22Rv1 (cell line): ENCODE measurements around the gene PRMT2.

ENCODE experiments used
- ZFX ChIP-seq: fragments of 450-650 bp; IDR thresholded peaks from 2 replicates; pipeline ENCODE4 v1.6.1; 2017; ENCODE audit warnings: antibody characterized with exemption, borderline replicate concordance
- TF ChIP-seq, protein P1 (sequence below): fragments of 450-650 bp; IDR thresholded peaks from 2 replicates; pipeline ENCODE4 v1.5.1; 2017; ENCODE audit warnings: mild to moderate bottlenecking

DNA sequence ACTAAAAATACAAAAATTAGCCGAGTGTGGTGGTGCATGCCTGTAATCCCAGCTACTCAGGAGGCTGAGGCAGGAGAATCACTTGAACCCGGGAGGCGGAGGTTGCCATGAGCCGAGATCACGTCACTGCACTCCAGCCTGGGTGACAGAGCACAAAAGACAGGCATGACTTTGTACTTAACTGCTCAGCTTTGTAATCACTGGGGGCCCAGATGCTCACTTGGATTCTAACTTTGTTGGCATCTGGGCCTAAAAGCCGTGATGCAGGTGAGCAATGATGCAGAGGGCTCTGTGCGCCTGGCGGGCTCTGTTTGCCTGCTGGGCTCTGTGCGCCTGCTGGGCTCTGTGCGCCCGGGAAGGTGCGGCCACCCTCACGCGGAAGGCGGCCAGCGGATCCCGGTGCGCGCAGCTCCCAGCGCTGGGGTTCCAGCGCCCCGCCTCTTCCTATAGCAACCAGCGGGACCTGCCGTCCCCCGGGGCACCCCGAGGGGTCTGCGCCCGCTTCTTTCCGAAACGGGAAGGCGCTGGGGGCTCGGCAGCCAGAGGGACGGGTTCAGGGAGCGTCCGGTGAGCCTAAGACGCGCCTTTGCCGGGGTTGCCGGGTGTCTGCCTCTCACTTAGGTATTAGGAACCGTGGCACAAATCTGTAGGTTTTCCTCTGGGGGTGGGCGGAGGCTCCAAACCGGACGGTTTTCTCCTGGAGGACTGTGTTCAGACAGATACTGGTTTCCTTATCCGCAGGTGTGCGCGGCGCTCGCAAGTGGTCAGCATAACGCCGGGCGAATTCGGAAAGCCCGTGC lies 31.7 kb downstream of the PRMT2 start:
- TF ChIP-seq, protein P1, sequence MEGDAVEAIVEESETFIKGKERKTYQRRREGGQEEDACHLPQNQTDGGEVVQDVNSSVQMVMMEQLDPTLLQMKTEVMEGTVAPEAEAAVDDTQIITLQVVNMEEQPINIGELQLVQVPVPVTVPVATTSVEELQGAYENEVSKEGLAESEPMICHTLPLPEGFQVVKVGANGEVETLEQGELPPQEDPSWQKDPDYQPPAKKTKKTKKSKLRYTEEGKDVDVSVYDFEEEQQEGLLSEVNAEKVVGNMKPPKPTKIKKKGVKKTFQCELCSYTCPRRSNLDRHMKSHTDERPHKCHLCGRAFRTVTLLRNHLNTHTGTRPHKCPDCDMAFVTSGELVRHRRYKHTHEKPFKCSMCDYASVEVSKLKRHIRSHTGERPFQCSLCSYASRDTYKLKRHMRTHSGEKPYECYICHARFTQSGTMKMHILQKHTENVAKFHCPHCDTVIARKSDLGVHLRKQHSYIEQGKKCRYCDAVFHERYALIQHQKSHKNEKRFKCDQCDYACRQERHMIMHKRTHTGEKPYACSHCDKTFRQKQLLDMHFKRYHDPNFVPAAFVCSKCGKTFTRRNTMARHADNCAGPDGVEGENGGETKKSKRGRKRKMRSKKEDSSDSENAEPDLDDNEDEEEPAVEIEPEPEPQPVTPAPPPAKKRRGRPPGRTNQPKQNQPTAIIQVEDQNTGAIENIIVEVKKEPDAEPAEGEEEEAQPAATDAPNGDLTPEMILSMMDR = no peak
- no peak for TF ChIP-seq ZFX
